ENCODE data around the gene SLC35E1. TPM values are rescaled to one million over a fixed set of nuclear protein-coding genes. Genes with fewer than 3 reads are reported as not detected.

The SLC35E1 gene
- total and polyA plus RNA-seq, 2 of the 4 experiments (the other 2 are of a cell fraction) = 22.6 to 38.0 TPM

DNA sequence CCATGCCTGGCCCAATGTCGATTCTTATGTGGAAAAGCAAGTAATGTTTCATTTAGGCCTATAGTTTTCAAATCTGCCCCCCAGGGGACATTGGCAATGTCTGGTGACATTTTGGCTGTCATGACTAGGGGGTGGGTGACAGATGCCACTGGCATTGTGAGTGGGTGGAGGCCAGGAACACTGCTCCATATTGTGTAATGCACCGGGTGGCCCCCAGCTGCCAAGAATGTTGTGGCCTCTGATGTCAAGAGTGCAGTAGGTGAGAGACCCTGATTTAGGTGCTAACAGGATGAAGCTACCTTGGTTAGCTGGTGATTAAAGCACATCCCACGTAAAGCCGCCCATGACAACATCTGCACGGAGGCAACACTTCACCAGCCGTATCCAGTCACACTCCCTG, 65.3 kb downstream of the SLC35E1 start:
- Histone ChIP-seq H3K36me3 (ENCODE audit: control insufficient read depth, insufficient read depth, low read length) (peaks cover 44% of the 10 kb centered on the region), H3K4me2 (ENCODE audit: low read depth, low read length) (no peak overlapping the region), H3K9me1 (ENCODE audit: insufficient read depth, low read length) (no peaks in the 10 kb centered on the region), H2BK5ac (ENCODE audit: low read depth, low read length, poor library complexity, severe bottlenecking) (no peak overlapping the region), H2AK9ac (replicated peaks; ENCODE audit: low read depth, low read length, poor library complexity) (no peak overlapping the region), H3K56ac (ENCODE audit: extremely low read depth, insufficient read depth, low read length) (no peak overlapping the region), H2AFZ (replicated peaks; ENCODE audit: low read length, poor library complexity) (no peak overlapping the region), H4K8ac (ENCODE audit: low read depth in 2 of 2, low read length in 2 of 2) (no peak overlapping the region), H3K4ac (ENCODE audit: low read depth, low read length) (no peak overlapping the region), H3K27me3 (ENCODE audit: control insufficient read depth, insufficient read depth, low read length) (no peaks in the 10 kb centered on the region), H4K20me1 (ENCODE audit: insufficient read depth, low read length) (no peaks in the 10 kb centered on the region), H3K79me1 (ENCODE audit: low read depth in 1 of 2, low read length in 2 of 2) (0 out of 4 replicates have a peak, but pooled peaks cover 3% of the 10 kb centered on the region in 2 experiments), H2AK5ac (ENCODE audit: low read depth, low read length) (no peak overlapping the region), H2BK120ac (ENCODE audit: low read depth, low read length) (no peak overlapping the region), H3K4me1 (ENCODE audit: control insufficient read depth, insufficient read depth, low read length) (peaks cover 5% of the 10 kb centered on the region; the same call in 1 of the 2 replicates), H2BK20ac (ENCODE audit: low read depth, low read length) (no peak overlapping the region), H3K9me3 (ENCODE audit: control insufficient read depth, insufficient read depth, low read length) (no peaks in the 10 kb centered on the region), H3K14ac (replicated peaks; ENCODE audit: low read depth, low read length) (no peak overlapping the region), H3K4me3 (ENCODE audit: insufficient read depth, low read depth, low read length) (no peak overlapping the region), H3K27ac (ENCODE audit: insufficient read depth, low read length) (no peak overlapping the region), H4K5ac (ENCODE audit: low read depth, low read length) (no peak overlapping the region), H2BK15ac (ENCODE audit: low read depth, low read length) (no peak overlapping the region), H3K18ac (ENCODE audit: low read depth, low read length) (no peak overlapping the region), H4K91ac (ENCODE audit: insufficient read depth, low read depth, low read length) (no peak overlapping the region), H3K23ac (ENCODE audit: low read depth, low read length) (no peak overlapping the region), H3K9ac (ENCODE audit: low read depth, low read length) (no peak overlapping the region)
- intact Hi-C loops (cut with micrococcal nuclease) (no loop called here), in situ Hi-C loops (cut with MboI; ENCODE audit: low sequenced_read_pairs) (no loop called here), dilution Hi-C loops (cut with HindIII; ENCODE audit: low sequenced_read_pairs, unreplicated experiment) (no loop called here)
- BruUV-seq (replicated peaks) = no TSS peak
- ChIA-PET POLR2A (ENCODE audit: unreplicated experiment) (no interaction called here), CTCF (no interaction called here)
- WGBS, 2 experiments (ENCODE audit: extremely low coverage in 2 of 2, insufficient read length in 1 of 2) = no CpG with 5 or more reads among the region's 6 CpGs
- no peak for ATAC-seq (ENCODE audit: low read depth)
- no peak for TF ChIP-seq RFX5 (IDR thresholded peaks at IDR 0.05; ENCODE audit: low read depth, low read length)
- no peak for TF ChIP-seq RAD21 (IDR thresholded peaks at IDR 0.05; ENCODE audit: low read length)
- TF ChIP-seq, protein P1, sequence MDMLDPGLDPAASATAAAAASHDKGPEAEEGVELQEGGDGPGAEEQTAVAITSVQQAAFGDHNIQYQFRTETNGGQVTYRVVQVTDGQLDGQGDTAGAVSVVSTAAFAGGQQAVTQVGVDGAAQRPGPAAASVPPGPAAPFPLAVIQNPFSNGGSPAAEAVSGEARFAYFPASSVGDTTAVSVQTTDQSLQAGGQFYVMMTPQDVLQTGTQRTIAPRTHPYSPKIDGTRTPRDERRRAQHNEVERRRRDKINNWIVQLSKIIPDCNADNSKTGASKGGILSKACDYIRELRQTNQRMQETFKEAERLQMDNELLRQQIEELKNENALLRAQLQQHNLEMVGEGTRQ (IDR thresholded peaks at IDR 0.05; ENCODE audit: low read depth, low read length) = no peak
- TF ChIP-seq, protein P2, sequence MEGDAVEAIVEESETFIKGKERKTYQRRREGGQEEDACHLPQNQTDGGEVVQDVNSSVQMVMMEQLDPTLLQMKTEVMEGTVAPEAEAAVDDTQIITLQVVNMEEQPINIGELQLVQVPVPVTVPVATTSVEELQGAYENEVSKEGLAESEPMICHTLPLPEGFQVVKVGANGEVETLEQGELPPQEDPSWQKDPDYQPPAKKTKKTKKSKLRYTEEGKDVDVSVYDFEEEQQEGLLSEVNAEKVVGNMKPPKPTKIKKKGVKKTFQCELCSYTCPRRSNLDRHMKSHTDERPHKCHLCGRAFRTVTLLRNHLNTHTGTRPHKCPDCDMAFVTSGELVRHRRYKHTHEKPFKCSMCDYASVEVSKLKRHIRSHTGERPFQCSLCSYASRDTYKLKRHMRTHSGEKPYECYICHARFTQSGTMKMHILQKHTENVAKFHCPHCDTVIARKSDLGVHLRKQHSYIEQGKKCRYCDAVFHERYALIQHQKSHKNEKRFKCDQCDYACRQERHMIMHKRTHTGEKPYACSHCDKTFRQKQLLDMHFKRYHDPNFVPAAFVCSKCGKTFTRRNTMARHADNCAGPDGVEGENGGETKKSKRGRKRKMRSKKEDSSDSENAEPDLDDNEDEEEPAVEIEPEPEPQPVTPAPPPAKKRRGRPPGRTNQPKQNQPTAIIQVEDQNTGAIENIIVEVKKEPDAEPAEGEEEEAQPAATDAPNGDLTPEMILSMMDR (conservative IDR thresholded peaks at IDR 0.05; ENCODE audit: low read depth, low read length) = no peak
- no peak for TF ChIP-seq CEBPB (IDR thresholded peaks at IDR 0.05; ENCODE audit: low read depth, low read length)
- no peak for TF ChIP-seq NFE2L2 (IDR thresholded peaks at IDR 0.05; ENCODE audit: low read depth, low read length)
- TF ChIP-seq BHLHE40 (IDR thresholded peaks at IDR 0.05; ENCODE audit: low read depth, low read length) = no peak
- no peak for TF ChIP-seq MAFK (IDR thresholded peaks at IDR 0.05; ENCODE audit: low read depth, low read length)
- TF ChIP-seq FOS (IDR thresholded peaks at IDR 0.05; ENCODE audit: low read depth, low read length) = no peak
- TF ChIP-seq MXI1 (IDR thresholded peaks at IDR 0.05; ENCODE audit: borderline replicate concordance, low read depth, low read length) = no peak
- TF ChIP-seq RCOR1 (IDR thresholded peaks at IDR 0.05; ENCODE audit: insufficient replicate concordance, low read length) = no peak
- TF ChIP-seq SMC3 (IDR thresholded peaks at IDR 0.05; ENCODE audit: low read depth, low read length) = no peak
- TF ChIP-seq, protein P3, sequence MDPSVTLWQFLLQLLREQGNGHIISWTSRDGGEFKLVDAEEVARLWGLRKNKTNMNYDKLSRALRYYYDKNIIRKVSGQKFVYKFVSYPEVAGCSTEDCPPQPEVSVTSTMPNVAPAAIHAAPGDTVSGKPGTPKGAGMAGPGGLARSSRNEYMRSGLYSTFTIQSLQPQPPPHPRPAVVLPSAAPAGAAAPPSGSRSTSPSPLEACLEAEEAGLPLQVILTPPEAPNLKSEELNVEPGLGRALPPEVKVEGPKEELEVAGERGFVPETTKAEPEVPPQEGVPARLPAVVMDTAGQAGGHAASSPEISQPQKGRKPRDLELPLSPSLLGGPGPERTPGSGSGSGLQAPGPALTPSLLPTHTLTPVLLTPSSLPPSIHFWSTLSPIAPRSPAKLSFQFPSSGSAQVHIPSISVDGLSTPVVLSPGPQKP (IDR thresholded peaks at IDR 0.05; ENCODE audit: borderline replicate concordance, low read depth, low read length) = no peak
- no peak for TF ChIP-seq POLR2A (IDR thresholded peaks at IDR 0.05; ENCODE audit: low read depth, low read length)
- no peak for DNase-seq

All from IMR-90 (cell line).